Smooth muscle cell (in vitro differentiated cells): ENCODE data around the gene DOLK. TPM values are rescaled to one million over a fixed set of nuclear protein-coding genes. Genes with fewer than 3 reads are reported as not detected.

ENCODE experiments used
- DNase-seq: peaks from one replicate; lab custom pipeline; 2025; ENCODE audit not compliant: unreplicated experiment; lab: John Stamatoyannopoulos, UW
- H2AFZ ChIP-seq: fragments of 200-600 bp; sonication (generic); 2 replicates; pipeline ENCODE4 v1.6.0; 2016; ENCODE audit warnings: antibody characterized with exemption, low read depth, mild to moderate bottlenecking
- H3F3A ChIP-seq: fragments of 200-600 bp; sonication (generic); 2 replicates; pipeline ENCODE4 v1.6.0; 2017; ENCODE audit warnings: antibody characterized with exemption, low read depth
- H3K27ac ChIP-seq: fragments of 200-600 bp; sonication (generic); 2 replicates; pipeline ENCODE4 v1.5.1; 2016; ENCODE audit warnings: low read depth, mild to moderate bottlenecking
- H3K27me3 ChIP-seq: fragments of 200-600 bp; sonication (generic); 2 replicates; pipeline ENCODE4 v1.6.1; 2016; ENCODE audit warnings: low read depth, mild to moderate bottlenecking
- H3K36me3 ChIP-seq: fragments of 200-600 bp; sonication (generic); 2 replicates; pipeline ENCODE4 v1.5.1; 2016; ENCODE audit warnings: low read depth
- H3K4me1 ChIP-seq: fragments of 200-600 bp; sonication (generic); 2 replicates; pipeline ENCODE4 v1.5.1; 2016; ENCODE audit warnings: low read depth
- H3K4me2 ChIP-seq: fragments of 200-600 bp; sonication (generic); 2 replicates; pipeline ENCODE4 v1.6.0; 2016; ENCODE audit warnings: mild to moderate bottlenecking
- H3K4me3 ChIP-seq: fragments of 200-600 bp; sonication (generic); 2 replicates; pipeline ENCODE4 v1.5.1; 2016; ENCODE audit warnings: mild to moderate bottlenecking
- H3K79me2 ChIP-seq: fragments of 200-600 bp; sonication (generic); 2 replicates; pipeline ENCODE4 v1.6.0; 2016; ENCODE audit warnings: low read depth, mild to moderate bottlenecking
- H3K9ac ChIP-seq: fragments of 200-600 bp; sonication (generic); 2 replicates; pipeline ENCODE4 v1.6.0; 2016; ENCODE audit warnings: low read depth
- H3K9me3 ChIP-seq: fragments of 200-600 bp; sonication (generic); replicated peaks from 2 replicates; pipeline ENCODE4 v1.5.1; 2016; ENCODE audit warnings: low read depth
- H4K20me1 ChIP-seq: fragments of 200-600 bp; sonication (generic); 2 replicates; pipeline ENCODE4 v1.6.0; 2016; ENCODE audit warnings: low read depth
- WGBS: methylation state at CpG from one replicate; pipeline ENCODE4 v1.1.7; 2016; ENCODE audit warnings: low lambda C conversion rate; 5-methylcytosine and 5-hydroxymethylcytosine counted together
- polyA plus RNA-seq: library from polyadenylated mRNA; unstranded; fragments of >200 nt; fragmentation: Nextera tagmentation; extraction: Ambion mirVana; gene quantifications from 2 replicates; pipeline ENCODE4 v1.2.1, GENCODE V29; 2016
- total RNA-seq: library from RNA; depleted of rRNA; stranded (reverse); fragments of >200 nt; gene quantifications from 2 replicates; pipeline ENCODE4 v1.2.3, GENCODE V29; 2014
- TF ChIP-seq, protein P1 (sequence below): fragments of 200-600 bp; sonication (generic); IDR thresholded peaks from 2 replicates; pipeline ENCODE4 v1.5.1; 2017; ENCODE audit warnings: borderline replicate concordance, mild to moderate bottlenecking, antibody characterized with exemption; ENCODE audit not compliant: insufficient read depth, poor library complexity, severe bottlenecking

The DOLK gene
- total and polyA plus RNA-seq, 2 experiments from 2014 or later = 14.1 to 31.3 TPM

DNA sequence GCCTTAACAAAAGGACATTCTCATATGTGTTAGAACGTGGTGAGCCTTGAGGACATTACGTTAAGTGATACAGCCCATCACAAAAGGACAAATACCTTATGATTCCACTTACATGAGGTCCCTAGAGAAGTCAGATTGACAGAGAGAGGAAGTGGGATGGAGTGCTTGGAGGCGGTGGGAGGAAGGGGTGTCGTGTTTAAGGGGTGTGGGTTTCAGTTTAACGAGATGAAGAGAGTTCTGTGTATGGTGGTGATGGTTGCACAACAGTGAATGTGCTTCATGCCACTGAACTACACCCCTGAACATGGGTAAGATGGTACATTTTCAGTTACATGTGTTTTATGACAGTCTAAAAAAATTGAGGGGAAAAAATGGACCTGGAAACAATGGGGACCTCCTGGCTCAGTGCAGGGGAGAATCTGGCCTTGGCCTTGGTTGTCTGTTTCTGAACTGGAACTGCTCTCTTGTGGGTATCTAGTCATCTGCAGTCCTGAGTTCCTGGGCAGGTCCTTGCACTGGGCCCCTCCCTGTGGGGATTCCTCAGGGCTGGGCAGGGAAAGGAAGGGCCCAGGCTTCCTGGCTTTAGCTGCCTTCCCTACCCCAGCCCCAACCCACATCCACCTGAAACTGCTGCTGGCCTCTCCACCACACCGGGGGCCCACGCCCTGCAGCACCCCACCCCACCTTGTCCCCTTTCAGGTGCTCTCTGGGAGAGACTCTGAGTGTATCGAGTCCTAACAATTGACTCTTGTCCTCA is 47.7 kb downstream of the DOLK start:
- H4K20me1 ChIP-seq = peaks cover 96% of the 10 kb centered on the region
- peak overlapping the region; percentile 37 for H3K27ac ChIP-seq
- H3K79me2 ChIP-seq = peaks cover 77% of the 10 kb centered on the region
- no peak overlapping the region for H3K4me3 ChIP-seq
- no peaks in the 10 kb centered on the region for H3K27me3 ChIP-seq
- no peaks in the 10 kb centered on the region for H3K9me3 ChIP-seq
- H3K4me2 ChIP-seq = no peak overlapping the region
- H3K4me1 ChIP-seq = no peaks in the 10 kb centered on the region
- H2AFZ ChIP-seq = no peak overlapping the region
- no peak overlapping the region for H3K9ac ChIP-seq
- H3F3A ChIP-seq = no peaks in the 10 kb centered on the region
- DNase-seq = no peak
- 82% methylated on average over 8 of the region's 8 CpGs for WGBS
- no peaks in the 10 kb centered on the region for H3K36me3 ChIP-seq
- TF ChIP-seq, protein P1, sequence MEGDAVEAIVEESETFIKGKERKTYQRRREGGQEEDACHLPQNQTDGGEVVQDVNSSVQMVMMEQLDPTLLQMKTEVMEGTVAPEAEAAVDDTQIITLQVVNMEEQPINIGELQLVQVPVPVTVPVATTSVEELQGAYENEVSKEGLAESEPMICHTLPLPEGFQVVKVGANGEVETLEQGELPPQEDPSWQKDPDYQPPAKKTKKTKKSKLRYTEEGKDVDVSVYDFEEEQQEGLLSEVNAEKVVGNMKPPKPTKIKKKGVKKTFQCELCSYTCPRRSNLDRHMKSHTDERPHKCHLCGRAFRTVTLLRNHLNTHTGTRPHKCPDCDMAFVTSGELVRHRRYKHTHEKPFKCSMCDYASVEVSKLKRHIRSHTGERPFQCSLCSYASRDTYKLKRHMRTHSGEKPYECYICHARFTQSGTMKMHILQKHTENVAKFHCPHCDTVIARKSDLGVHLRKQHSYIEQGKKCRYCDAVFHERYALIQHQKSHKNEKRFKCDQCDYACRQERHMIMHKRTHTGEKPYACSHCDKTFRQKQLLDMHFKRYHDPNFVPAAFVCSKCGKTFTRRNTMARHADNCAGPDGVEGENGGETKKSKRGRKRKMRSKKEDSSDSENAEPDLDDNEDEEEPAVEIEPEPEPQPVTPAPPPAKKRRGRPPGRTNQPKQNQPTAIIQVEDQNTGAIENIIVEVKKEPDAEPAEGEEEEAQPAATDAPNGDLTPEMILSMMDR = no peak

DNA sequence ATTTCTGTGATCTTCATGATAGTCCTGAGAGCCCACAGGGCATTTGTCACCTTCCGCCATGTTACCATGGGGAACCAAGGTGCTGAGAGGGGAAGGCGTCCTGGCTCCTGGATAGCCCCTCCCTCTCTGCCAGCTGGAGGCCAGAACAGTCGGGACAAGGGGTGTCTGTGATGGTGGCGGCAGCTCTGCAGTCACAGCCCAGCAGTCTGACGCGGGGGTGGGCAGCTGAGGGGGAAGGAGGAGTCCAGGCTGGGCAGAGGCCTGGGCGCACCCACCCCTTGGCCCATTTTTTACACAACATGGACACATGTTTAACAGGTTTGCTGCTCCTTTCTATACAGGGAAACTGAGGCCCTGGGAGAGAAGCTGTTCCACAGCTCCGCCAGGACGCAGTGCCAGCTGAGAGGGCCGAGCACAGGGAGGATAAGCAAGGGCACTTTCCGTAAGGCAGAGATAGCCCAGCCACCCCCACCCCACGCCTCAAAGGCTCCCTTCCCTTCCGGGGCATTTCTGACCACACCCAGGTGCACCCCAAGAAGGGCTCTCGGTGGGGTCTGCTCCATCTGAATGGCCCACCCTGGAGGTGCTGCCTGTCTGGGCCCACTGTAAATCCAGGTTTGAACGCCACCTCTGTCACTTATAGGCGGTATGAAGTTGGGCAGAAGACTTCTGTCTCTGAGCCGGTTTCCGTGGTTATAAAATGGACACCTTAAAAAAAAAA is 48.4 kb downstream of the DOLK start:
- Histone ChIP-seq H3K4me3 (no peak overlapping the region), H3K9me3 (no peaks in the 10 kb centered on the region), H4K20me1 (peaks cover 90% of the 10 kb centered on the region), H3K27ac (peak overlapping the region; percentile 35), H3K4me2 (no peak overlapping the region), H3K4me1 (no peaks in the 10 kb centered on the region), H3K79me2 (peaks cover 76% of the 10 kb centered on the region), H3K27me3 (no peaks in the 10 kb centered on the region), H2AFZ (no peak overlapping the region), H3K9ac (no peak overlapping the region), H3F3A (no peaks in the 10 kb centered on the region), H3K36me3 (no peaks in the 10 kb centered on the region)
- TF ChIP-seq, protein P1 = no peak
- no peak for DNase-seq
- WGBS = 94% methylated on average over 18 of the region's 18 CpGs

DNA sequence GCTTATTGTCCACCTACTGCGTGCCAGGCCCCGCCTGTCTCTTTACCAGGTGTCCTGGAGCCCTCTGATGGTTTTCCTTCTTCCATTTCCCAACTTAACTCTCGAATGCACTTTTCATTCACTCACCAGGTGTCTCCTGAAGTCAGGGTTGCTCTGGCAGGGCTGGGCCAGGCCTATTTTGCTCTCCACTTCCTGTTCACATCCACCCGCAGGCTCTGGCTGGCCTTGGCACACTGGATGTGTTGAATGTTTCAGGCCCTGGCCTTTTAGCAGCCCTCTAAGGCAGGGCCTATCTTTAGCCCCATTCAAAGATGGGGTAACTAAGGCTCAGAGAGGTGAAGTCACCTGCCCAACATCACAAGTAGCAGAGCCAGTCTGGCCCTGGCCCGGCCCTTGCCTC is 49.0 kb downstream of the DOLK start:
- Histone ChIP-seq H3F3A (no peaks in the 10 kb centered on the region), H3K36me3 (no peaks in the 10 kb centered on the region), H3K4me1 (no peaks in the 10 kb centered on the region), H3K27ac (no peak overlapping the region), H3K9ac (no peak overlapping the region), H3K9me3 (no peaks in the 10 kb centered on the region), H3K79me2 (peaks cover 82% of the 10 kb centered on the region), H2AFZ (no peak overlapping the region), H3K4me3 (no peak overlapping the region), H4K20me1 (peaks cover 86% of the 10 kb centered on the region), H3K4me2 (no peak overlapping the region), H3K27me3 (no peaks in the 10 kb centered on the region)
- no peak for DNase-seq
- TF ChIP-seq, protein P1 = no peak
- WGBS = 92% methylated on average over 5 of the region's 5 CpGs
